Measurements from ENCODE around the gene KLHL29.

DNA sequence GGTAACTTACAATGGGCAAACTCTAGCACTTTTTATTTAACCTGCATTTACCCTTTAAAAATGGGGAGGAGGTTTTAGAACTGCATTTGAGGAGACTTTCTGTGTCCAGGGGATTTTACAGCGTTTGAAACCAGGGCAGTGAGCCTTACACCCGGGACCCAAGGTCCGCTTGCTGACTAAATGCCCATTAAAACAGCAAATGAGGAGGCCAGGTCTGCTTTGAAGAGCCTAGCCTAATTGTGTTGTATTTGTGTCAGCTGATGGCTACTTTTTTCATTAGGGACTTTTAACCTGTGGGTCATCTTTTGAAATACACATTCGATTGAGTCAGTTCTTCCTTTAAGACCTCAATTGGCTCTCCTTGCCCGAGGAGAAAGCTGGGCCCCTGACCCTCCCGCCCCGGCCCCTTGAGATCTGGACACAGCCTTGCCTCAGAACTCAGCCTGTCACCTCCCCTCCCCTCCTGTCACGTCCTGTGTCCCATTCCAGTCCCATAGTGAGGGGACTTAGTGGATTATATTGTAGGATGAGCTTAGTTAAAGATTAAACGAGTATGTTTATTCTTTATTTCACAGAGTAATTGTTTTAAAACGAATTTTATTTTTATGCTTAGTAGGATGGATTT lies 69.0 kb downstream of the KLHL29 start:
- TF ChIP-seq EZH2 (IDR thresholded peaks at IDR 0.05; ENCODE audit: insufficient read depth, poor library complexity, severe bottlenecking) (no peak), EZH2phosphoT487 (IDR thresholded peaks at IDR 0.05; ENCODE audit: insufficient read depth, low read depth) (no peak)

Data from GM23248 (cell line).